GM12872 (cell line): ENCODE data around the gene DCHS2.

Experiments
- CTCF ChIP-seq: IDR thresholded peaks from 3 replicates; pipeline ENCODE4 v1.5.1; 2011; ENCODE audit warnings: low read depth, mild to moderate bottlenecking, low read length, moderate library complexity; ENCODE audit not compliant: insufficient read depth

Gene DCHS2

GRCh38 chr4:154489558-154490233 lies 1.9 kb downstream of the DCHS2 start:
- no peak for TF ChIP-seq CTCF

- no peak for TF ChIP-seq CTCF
Measured at GRCh38 chr4:154487145-154487544, 4.5 kb downstream of the DCHS2 start.

- no peak for TF ChIP-seq CTCF
Measured at GRCh38 chr4:154485127-154485773, 6.3 kb downstream of the DCHS2 start.

GRCh38 chr4:154478547-154478946 lies 13.1 kb downstream of the DCHS2 start:
- TF ChIP-seq CTCF: no peak

GRCh38 chr4:154478128-154478527 lies 13.5 kb downstream of the DCHS2 start:
- TF ChIP-seq CTCF: no peak

- no peak for TF ChIP-seq CTCF
Measured at GRCh38 chr4:154476232-154476631, 15.4 kb downstream of the DCHS2 start.

- no peak for TF ChIP-seq CTCF
Measured at GRCh38 chr4:154475820-154476219, 15.8 kb downstream of the DCHS2 start.
